ENCODE data around the gene SH3GL1.

DNA sequence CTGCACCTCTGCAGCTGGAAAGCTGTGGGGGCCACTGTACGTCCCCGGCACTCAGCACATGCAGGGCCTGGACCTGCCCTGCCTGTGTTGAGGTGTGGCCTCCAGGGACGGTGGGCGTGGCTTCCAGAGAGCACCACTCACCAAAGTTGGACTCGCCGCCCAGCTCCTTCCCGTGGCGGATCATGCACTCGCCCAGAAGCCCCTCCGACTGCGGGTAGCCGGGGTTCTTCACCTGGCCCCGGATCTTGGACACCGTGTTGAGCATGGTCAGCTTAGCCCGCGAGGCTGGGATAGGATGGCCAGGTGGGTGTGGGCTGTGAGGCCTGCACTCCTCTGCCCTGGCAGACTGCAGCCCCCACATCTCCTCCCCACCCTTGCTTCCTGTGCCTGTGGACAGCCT is 35.0 kb downstream of the SH3GL1 start:
- TF ChIP-seq RARB (CRISPR knock-in tag; IDR thresholded peaks at IDR 0.05) (no peak), TCF4 (CRISPR knock-in tag; IDR thresholded peaks at IDR 0.05; ENCODE audit: borderline replicate concordance) (no peak), POU6F1 (CRISPR knock-in tag; IDR thresholded peaks at IDR 0.05; ENCODE audit: borderline replicate concordance, low read depth) (no peak), OSR1 (CRISPR knock-in tag; IDR thresholded peaks at IDR 0.05) (no peak), TSHZ2 (CRISPR knock-in tag; IDR thresholded peaks at IDR 0.05) (no peak)

Data from SK-N-SH treated with all-trans-retinoic acid at 6 μM for 48 hours (cell line).